MCF 10A (cell line): ENCODE measurements around the gene EFNB1. TPM values are rescaled to one million over a fixed set of nuclear protein-coding genes. Genes with fewer than 3 reads are reported as not detected.
A peak's percentile ranks its signal among the peaks of the same experiment; 100 is the strongest.

Experiments used
- BruUV-seq: library from RNA; stranded (reverse); fragments of 400-500 nt; replicated peaks from 2 replicates; lab custom pipeline; 2021; lab: Mats Ljungman, UMichigan
- CTCF ChIA-PET: fragments of 300-600 bp; sonication (Branson Sonifier 250); formaldehyde crosslinking; extraction: SDS; loops from one replicate; lab custom pipeline; 2021; ENCODE audit warnings: antibody characterized with exemption, inconsistent platforms; lab: Yijun Ruan, JAX
- POLR2A ChIA-PET: fragments of 300-600, 350-650 bp; sonication (Branson Sonifier 250); formaldehyde crosslinking; extraction: SDS; loops from one replicate; lab custom pipeline; 2020; ENCODE audit warnings: antibody characterized with exemption, inconsistent platforms; lab: Yijun Ruan, JAX
- DNase-seq: peaks from one replicate; pipeline ENCODE4 v3.0.0-alpha.2; 2018; ENCODE audit not compliant: unreplicated experiment
- H3K27ac Mint-ChIP-seq: one replicate; pipeline ENCODE4 v1.8.0; 2022; ENCODE audit warnings: mild to moderate bottlenecking, low read depth, mixed read lengths; ENCODE audit not compliant: unreplicated experiment
- H3K27me3 Mint-ChIP-seq: one replicate; pipeline ENCODE4 v1.8.0; 2022; ENCODE audit warnings: mixed read lengths; ENCODE audit not compliant: insufficient read depth, unreplicated experiment
- H3K36me3 Mint-ChIP-seq: one replicate; pipeline ENCODE4 v1.8.0; 2022; ENCODE audit warnings: mild to moderate bottlenecking, moderate library complexity, mixed read lengths; ENCODE audit not compliant: insufficient read depth, unreplicated experiment
- H3K4me1 Mint-ChIP-seq: one replicate; pipeline ENCODE4 v1.8.0; 2022; ENCODE audit warnings: mixed read lengths; ENCODE audit not compliant: insufficient read depth, unreplicated experiment
- H3K4me3 Mint-ChIP-seq: one replicate; pipeline ENCODE4 v1.8.0; 2022; ENCODE audit warnings: mild to moderate bottlenecking, moderate library complexity, mixed read lengths; ENCODE audit not compliant: unreplicated experiment
- H3K9me3 Mint-ChIP-seq: one replicate; pipeline ENCODE4 v1.8.0; 2022; ENCODE audit warnings: mixed read lengths; ENCODE audit not compliant: unreplicated experiment
- intact Hi-C: fragments of 100-400 bp; cut with micrococcal nuclease; formaldehyde crosslinking; loops from 2 replicates; pipeline ENCODE4 v1.14.1; 2022
- total RNA-seq: library from RNA; stranded (reverse); gene quantifications from 2 replicates; pipeline ENCODE4 v1.2.3, GENCODE V29; 2022
- TF ChIP-seq, protein P1 (sequence below): fragments of 200-600 bp; IDR thresholded peaks from one replicate; pipeline ENCODE4 v1.8.0; 2022; ENCODE audit warnings: antibody characterized with exemption, mild to moderate bottlenecking; ENCODE audit not compliant: unreplicated experiment

The EFNB1 gene
- total RNA-seq, 1 experiment from 2014 or later, result 42.9 TPM

DNA sequence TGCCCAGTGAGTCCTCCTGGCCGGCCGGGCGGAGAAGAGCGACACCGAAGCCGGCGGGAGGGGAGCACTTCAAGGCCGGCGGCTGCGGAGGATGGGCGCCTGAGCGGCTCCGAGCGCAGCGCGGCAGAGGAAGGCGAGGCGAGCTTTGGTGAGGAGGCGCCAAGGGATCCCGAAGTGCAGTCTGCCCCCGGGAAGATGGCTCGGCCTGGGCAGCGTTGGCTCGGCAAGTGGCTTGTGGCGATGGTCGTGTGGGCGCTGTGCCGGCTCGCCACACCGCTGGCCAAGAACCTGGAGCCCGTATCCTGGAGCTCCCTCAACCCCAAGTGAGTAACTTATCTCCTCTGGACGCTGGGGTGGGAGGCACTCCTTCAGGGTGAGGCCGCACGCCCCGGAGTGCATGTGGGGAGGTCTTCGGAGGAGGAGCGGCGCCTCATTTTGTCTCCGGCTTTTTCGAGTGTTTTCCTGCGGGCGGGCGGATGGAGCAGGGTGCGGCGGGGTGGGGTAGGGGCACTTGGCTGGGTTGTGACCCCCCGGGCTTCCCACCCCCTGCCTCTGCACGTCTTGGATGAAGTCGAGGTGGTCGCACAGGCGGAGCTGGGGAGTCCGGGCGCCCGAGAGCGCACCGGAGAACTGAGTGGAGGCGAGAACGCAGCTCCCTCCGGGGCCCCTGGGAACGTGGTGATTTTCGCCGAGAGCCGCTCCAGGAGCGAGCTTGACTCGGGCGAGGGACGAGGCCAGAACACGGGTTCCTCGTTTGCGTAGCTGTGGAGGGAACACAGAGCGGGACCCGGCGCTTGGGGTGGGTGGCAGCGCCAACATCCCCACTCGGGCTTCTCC, 979 bp downstream of the EFNB1 start:
- DNase-seq, result peak; percentile 39
- Mint-ChIP-seq H3K9me3 (no peaks in the 10 kb centered on the region), H3K36me3 (no peaks in the 10 kb centered on the region), H3K4me3 (peak overlapping the region; percentile 77), H3K27ac (peak overlapping the region; percentile 91), H3K4me1 (peaks cover 10% of the 10 kb centered on the region), H3K27me3 (peaks cover 24% of the 10 kb centered on the region)
- TF ChIP-seq, protein P1, sequence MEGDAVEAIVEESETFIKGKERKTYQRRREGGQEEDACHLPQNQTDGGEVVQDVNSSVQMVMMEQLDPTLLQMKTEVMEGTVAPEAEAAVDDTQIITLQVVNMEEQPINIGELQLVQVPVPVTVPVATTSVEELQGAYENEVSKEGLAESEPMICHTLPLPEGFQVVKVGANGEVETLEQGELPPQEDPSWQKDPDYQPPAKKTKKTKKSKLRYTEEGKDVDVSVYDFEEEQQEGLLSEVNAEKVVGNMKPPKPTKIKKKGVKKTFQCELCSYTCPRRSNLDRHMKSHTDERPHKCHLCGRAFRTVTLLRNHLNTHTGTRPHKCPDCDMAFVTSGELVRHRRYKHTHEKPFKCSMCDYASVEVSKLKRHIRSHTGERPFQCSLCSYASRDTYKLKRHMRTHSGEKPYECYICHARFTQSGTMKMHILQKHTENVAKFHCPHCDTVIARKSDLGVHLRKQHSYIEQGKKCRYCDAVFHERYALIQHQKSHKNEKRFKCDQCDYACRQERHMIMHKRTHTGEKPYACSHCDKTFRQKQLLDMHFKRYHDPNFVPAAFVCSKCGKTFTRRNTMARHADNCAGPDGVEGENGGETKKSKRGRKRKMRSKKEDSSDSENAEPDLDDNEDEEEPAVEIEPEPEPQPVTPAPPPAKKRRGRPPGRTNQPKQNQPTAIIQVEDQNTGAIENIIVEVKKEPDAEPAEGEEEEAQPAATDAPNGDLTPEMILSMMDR, result no peak
- no TSS peak for BruUV-seq
- POLR2A ChIA-PET, result interaction anchor here (0.6 to 4.5 kb wide), 19 partner anchors 13 to 390 kb away, joined by 3 to 38 read pairs (median 7); partner anchors contain the start of gene PJA1
- intact Hi-C loops, result loop anchor here (1.0 to 10.0 kb wide), 4 partner anchors 65 to 305 kb away; no protein-coding TSS in a partner anchor
- CTCF ChIA-PET, result interaction anchor here (0.5 to 12.3 kb wide), 19 partner anchors 8 to 677 kb away, joined by 3 to 204 read pairs (median 3); no protein-coding TSS in a partner anchor

DNA sequence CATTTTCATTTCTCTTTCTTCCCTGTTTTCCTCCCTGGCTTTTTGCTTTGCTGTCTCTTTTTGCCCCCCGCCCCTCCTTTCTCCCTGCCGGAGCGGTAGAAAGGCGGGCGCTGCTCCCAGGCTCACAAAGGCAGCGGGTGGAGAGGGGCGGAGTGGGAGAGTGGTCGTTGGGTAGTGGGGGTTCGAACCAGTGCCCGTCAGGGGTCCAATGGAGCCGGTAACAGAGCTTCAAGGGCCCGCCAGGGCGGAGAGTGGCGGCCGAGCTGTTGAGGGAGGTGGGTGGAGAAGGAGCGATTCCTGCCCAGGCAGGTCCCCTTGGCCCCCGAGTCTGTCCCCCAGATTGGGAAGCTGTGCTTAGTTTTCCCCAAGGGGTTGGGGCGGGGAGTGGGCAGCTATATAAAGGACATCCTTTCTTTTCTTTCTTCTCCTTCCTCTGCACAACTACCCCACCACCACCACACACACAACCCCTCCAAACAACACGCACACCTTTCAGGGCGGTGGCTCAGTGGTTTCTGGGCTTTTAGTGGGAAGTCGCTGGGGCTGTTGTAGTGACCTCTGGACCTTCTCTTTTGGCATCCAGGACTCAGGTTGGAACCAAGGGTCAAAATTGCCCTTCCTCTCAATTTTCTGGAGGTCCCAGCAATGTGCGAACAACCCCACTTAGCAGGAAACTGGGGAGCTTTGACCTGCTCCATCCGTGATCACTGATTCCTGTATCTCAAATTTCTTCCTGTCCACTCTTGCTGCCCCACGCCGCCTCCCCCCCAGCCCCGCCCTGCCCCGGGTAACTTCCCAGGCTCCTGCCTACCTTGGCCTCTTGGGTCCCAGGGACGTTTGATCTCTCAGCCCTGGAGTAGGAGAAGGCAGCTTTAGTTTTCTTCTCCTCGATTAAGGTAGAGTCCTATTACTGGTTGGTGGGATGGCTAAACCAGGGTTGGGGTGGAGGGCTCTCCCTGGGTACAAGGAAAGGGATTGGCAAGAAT, 1.9 kb downstream of the EFNB1 start:
- Mint-ChIP-seq H3K4me1 (peaks cover 10% of the 10 kb centered on the region), H3K27ac (peak overlapping the region; percentile 91), H3K36me3 (no peaks in the 10 kb centered on the region), H3K9me3 (no peaks in the 10 kb centered on the region), H3K27me3 (peaks cover 15% of the 10 kb centered on the region), H3K4me3 (peak overlapping the region; percentile 77)
- ChIA-PET CTCF (interaction anchor here (0.7 to 12.3 kb wide), 13 partner anchors 9 to 676 kb away, joined by 3 to 204 read pairs (median 5); no protein-coding TSS in a partner anchor), POLR2A (interaction anchor here (0.7 to 4.5 kb wide), 13 partner anchors 12 to 279 kb away, joined by 3 to 38 read pairs (median 12); no protein-coding TSS in a partner anchor)
- no TSS peak for BruUV-seq
- TF ChIP-seq, protein P1, result no peak
- intact Hi-C loops, result loop anchor here (2.0 to 10.0 kb wide), 2 partner anchors 64 to 104 kb away; no protein-coding TSS in a partner anchor
- DNase-seq, result peak; percentile 25

DNA sequence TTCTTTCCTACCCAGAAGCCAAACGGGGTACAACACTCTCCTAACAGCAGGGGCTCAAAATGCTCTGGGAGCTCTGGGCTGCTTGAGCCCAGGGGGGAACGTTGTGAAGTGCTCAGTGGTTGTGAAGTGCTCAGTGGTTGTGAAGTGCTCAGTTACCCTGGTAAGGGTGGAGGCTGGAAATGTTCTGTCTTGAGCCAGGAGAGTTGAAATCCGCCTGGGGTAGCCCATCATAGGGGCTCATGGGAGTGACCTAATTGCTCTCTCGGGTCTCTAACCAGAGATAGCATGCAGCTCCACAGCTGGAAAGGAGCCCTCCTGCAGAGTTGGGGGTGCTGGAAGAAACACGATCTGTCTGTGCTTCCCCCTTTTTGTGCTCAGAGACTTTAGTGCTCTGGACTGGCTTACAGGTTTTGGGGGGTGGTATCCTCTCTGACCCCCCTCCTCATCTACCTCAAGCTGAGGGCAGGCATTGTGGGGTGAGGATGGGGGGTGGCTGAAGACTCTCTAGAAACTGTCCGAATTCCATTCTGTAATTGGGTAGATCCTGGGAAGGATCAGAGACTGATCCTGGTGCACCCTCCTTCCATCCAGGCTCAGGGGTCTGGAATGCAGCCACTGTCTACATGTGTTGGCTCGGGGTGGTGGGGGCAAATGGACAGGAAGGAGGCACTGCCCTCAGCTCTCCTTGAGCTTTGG, 2.7 kb downstream of the EFNB1 start:
- TF ChIP-seq, protein P1, result no peak
- no peaks in the 10 kb centered on the region for H3K9me3 Mint-ChIP-seq
- no peaks in the 10 kb centered on the region for H3K36me3 Mint-ChIP-seq
- peaks cover 14% of the 10 kb centered on the region for H3K27me3 Mint-ChIP-seq
- peak overlapping the region; percentile 77 for H3K4me3 Mint-ChIP-seq
- CTCF ChIA-PET, result interaction anchor here (0.8 to 12.3 kb wide), 8 partner anchors 10 to 453 kb away, joined by 3 to 204 read pairs (median 8); no protein-coding TSS in a partner anchor
- H3K27ac Mint-ChIP-seq, result peak overlapping the region; percentile 91
- intact Hi-C loops, result loop anchor here (2.0 to 10.0 kb wide), 2 partner anchors 63 to 103 kb away; no protein-coding TSS in a partner anchor
- BruUV-seq, result no TSS peak
- POLR2A ChIA-PET, result interaction anchor here (0.6 to 4.5 kb wide), 14 partner anchors 11 to 393 kb away, joined by 3 to 38 read pairs (median 9); no protein-coding TSS in a partner anchor
- peak; percentile 13 for DNase-seq
- peaks cover 10% of the 10 kb centered on the region for H3K4me1 Mint-ChIP-seq
